Coronary artery (tissue), 2 donors: ENCODE results near the gene COBL.

Experiments used
- DNase-seq: peaks from one replicate; pipeline ENCODE4 v3.0.0-alpha.2; 2017; ENCODE audit warnings: low spot score
- H3K27ac ChIP-seq, 2 donors: fragments of 200-600 bp; sonication (generic); one replicate each; pipeline ENCODE4 v1.5.1; 2016 to 2019
- H3K4me3 ChIP-seq: fragments of 200-600 bp; sonication (generic); 2 replicates; pipeline ENCODE4 v1.5.1; 2016; ENCODE audit warnings: mild to moderate bottlenecking, moderate library complexity
- CTCF ChIP-seq: fragments of 200-600 bp; sonication (generic); IDR thresholded peaks from one replicate; pipeline ENCODE4 v1.5.1; 2019; ENCODE audit warnings: antibody characterized with exemption

COBL gene

DNA sequence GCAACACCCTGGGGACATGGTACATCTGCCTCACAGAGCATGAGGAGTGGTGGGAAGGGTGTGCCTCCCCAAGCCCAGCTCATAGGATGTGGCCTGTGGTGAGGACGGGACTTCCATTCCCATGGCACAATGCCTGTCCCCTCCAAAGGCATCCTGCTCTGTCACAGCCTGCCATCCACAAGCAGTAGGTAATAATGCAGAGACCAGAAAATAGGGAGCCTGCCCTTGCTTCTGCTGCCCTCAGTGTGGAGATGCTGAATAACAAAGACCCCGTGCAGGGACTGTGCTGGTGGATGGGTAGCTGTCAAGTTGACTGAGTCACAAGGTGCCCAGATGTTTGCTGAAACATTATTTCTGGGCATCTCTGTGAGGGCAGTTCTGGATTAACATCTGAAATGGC is 334.0 kb downstream of the COBL start:
- Histone ChIP-seq H3K4me3 (no peak overlapping the region), H3K27ac (no peak overlapping the region)
- TF ChIP-seq CTCF, result no peak
- DNase-seq, result no peak

GRCh38 chr7:50981743-50982142 is 334.9 kb downstream of the COBL start:
- Histone ChIP-seq H3K4me3 (no peak overlapping the region), H3K27ac (no peak overlapping the region)
- no peak for DNase-seq
- no peak for TF ChIP-seq CTCF

DNA sequence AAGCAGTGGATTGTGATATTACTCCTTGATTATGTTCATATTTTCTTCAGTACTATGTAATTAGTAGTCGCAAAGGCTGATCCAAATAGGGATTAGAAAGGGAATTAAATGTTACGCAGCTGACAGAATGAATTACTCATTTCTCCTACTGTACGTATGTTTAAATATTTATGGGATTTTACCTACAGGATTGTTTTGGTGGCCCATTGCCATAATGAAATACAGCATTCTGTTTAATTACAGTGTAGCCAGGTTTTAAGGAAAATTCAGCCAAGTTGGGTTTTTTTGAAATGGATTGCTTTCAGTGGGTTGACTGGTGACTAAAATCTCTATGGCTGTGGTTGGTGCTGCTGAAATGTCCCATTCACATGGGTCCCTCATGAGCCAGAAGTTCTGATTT is 336.2 kb downstream of the COBL start:
- no peak for TF ChIP-seq CTCF
- Histone ChIP-seq H3K27ac (no peak overlapping the region), H3K4me3 (no peak overlapping the region)
- no peak for DNase-seq

DNA sequence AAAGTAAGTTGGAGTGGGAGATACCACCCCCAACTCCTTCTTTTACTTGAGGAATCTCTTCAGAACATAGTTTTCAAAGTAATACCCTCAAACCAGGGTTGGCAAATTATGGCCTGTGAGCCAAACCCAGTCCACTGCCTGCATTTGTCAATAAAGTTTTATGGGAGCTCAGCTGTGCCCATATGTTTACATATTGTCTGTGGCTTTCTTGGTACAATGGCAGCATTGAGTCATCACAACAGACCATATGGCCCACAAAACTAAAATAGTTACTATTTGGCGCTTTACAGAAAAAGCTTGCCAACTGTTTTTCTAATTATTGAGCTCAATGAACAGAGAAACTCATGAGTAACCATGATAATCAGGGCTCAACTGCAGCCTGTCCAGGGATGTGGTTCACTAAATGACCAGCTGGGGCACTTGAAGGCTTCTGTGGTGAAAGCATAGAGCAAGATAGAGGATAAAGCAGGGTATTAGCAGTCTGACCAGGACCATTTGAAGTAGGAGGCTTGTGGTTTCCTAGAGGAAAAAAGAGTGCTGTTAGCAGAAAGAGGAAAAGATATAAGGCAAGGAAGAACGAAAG is 337.9 kb downstream of the COBL start:
- Histone ChIP-seq H3K4me3 (no peak overlapping the region), H3K27ac (no peak overlapping the region)
- no peak for DNase-seq
- TF ChIP-seq CTCF, result no peak

GRCh38 chr7:50977421-50977820 is 339.2 kb downstream of the COBL start:
- no peak overlapping the region for H3K4me3 ChIP-seq
- H3K27ac ChIP-seq, result no peak overlapping the region
- no peak for DNase-seq
- TF ChIP-seq CTCF, result no peak

DNA sequence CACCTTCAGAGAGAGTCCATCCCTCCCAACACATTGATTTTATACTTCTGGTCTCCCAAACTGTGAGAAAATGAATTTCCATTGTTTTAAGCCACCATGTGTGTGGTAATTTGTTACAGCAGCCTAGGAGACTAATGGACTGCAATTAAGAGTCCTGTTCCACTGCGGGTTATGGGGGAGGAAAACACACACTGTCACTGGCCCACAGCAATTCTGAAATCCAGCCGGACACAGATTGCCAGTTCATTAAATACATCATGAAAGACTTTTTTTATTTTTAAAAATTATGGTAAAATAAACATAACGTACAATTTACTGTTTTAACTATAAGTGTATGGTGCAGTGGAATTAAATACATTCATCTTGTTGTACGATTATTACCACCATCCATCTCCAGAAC is 340.5 kb downstream of the COBL start:
- Histone ChIP-seq H3K4me3 (no peak overlapping the region), H3K27ac (no peak overlapping the region)
- TF ChIP-seq CTCF, result no peak
- no peak for DNase-seq

- H3K27ac ChIP-seq, result no peak overlapping the region
- DNase-seq, result no peak
- no peak overlapping the region for H3K4me3 ChIP-seq
- TF ChIP-seq CTCF, result no peak
Observed at GRCh38 chr7:50974240-50974639, 342.4 kb downstream of the COBL start.
